Activated T-cell treated with anti-CD3 and anti-CD28 coated beads for 4 hours (primary cell): ENCODE measurements around the gene CACNG4.

ENCODE experiments used
- DNase-seq: peaks from one replicate; pipeline ENCODE4 v3.0.0-alpha.2; 2020

The CACNG4 gene

GRCh38 chr17:66988069-66988798 lies 23.7 kb downstream of the CACNG4 start:
- no peak for DNase-seq

GRCh38 chr17:66989076-66989475 lies 24.6 kb downstream of the CACNG4 start:
- no peak for DNase-seq

GRCh38 chr17:66989579-66989978 lies 25.1 kb downstream of the CACNG4 start:
- DNase-seq: no peak

- no peak for DNase-seq
Observed at GRCh38 chr17:66990047-66990446, 25.5 kb downstream of the CACNG4 start.

- DNase-seq: no peak
Observed at GRCh38 chr17:66992911-66993442, 28.5 kb downstream of the CACNG4 start.

- DNase-seq: no peak
Observed at GRCh38 chr17:66994361-66994760, 29.9 kb downstream of the CACNG4 start.

- DNase-seq: no peak
Observed at GRCh38 chr17:66994930-66995535, 30.5 kb downstream of the CACNG4 start.

GRCh38 chr17:66995944-66996343 lies 31.4 kb downstream of the CACNG4 start:
- DNase-seq: no peak

GRCh38 chr17:66996926-66997325 lies 32.4 kb downstream of the CACNG4 start:
- no peak for DNase-seq

GRCh38 chr17:67003231-67003630 lies 38.7 kb downstream of the CACNG4 start:
- no peak for DNase-seq

- DNase-seq: no peak
Observed at GRCh38 chr17:67004181-67004580, 39.7 kb downstream of the CACNG4 start.

- no peak for DNase-seq
Observed at GRCh38 chr17:67007266-67007665, 42.8 kb downstream of the CACNG4 start.

GRCh38 chr17:67008101-67008500 lies 43.6 kb downstream of the CACNG4 start:
- no peak for DNase-seq

- no peak for DNase-seq
Observed at GRCh38 chr17:67011527-67012175, 47.1 kb downstream of the CACNG4 start.

- DNase-seq: no peak
Observed at GRCh38 chr17:67013891-67014290, 49.4 kb downstream of the CACNG4 start.

- no peak for DNase-seq
Observed at GRCh38 chr17:67015001-67015400, 50.5 kb downstream of the CACNG4 start.

GRCh38 chr17:67016039-67016762 lies 51.7 kb downstream of the CACNG4 start:
- no peak for DNase-seq

- no peak for DNase-seq
Observed at GRCh38 chr17:67017910-67018309, 53.4 kb downstream of the CACNG4 start.

- DNase-seq: no peak
Observed at GRCh38 chr17:67018471-67019434, 54.2 kb downstream of the CACNG4 start.

GRCh38 chr17:67019809-67020208 lies 55.3 kb downstream of the CACNG4 start:
- DNase-seq: no peak

GRCh38 chr17:67020293-67020766 lies 55.8 kb downstream of the CACNG4 start:
- DNase-seq: no peak

- no peak for DNase-seq
Observed at GRCh38 chr17:67021196-67021595, 56.7 kb downstream of the CACNG4 start.
